Islet of Langerhans (tissue), 1 donor: ENCODE data around the gene CDC45.
"Not testable (repeated sequence)": the region's sequence is repeated elsewhere in the genome, so short reads cannot be mapped to it uniquely, and the experiment has no call there.

Source experiments
- FAIRE-seq: peaks from one replicate; lab custom pipeline; 2011; peaks lifted over from hg19 to GRCh38; lab: Jason Lieb, UNC

CDC45 gene

GRCh38 chr22:19533049-19533626, 53.4 kb downstream of the CDC45 start:
- FAIRE-seq = no peak

- no peak for FAIRE-seq
Observed at GRCh38 chr22:19533857-19534256, 54.1 kb downstream of the CDC45 start.

- no peak for FAIRE-seq
Observed at GRCh38 chr22:19535001-19535400, 55.3 kb downstream of the CDC45 start.

GRCh38 chr22:19536564-19536963, 56.8 kb downstream of the CDC45 start:
- FAIRE-seq = no peak

GRCh38 chr22:19537941-19538488, 58.3 kb downstream of the CDC45 start:
- no peak for FAIRE-seq

GRCh38 chr22:19540394-19540793, 60.7 kb downstream of the CDC45 start:
- FAIRE-seq = no peak

- no peak for FAIRE-seq
Observed at GRCh38 chr22:19543970-19544708, 64.4 kb downstream of the CDC45 start.

GRCh38 chr22:19545935-19546207, 66.2 kb downstream of the CDC45 start:
- no peak for FAIRE-seq

- FAIRE-seq = no peak
Observed at GRCh38 chr22:19546680-19547079, 67.0 kb downstream of the CDC45 start.

- FAIRE-seq = no peak
Observed at GRCh38 chr22:19547620-19548019, 67.9 kb downstream of the CDC45 start.

- FAIRE-seq = not testable (repeated sequence)
Observed at GRCh38 chr22:19548427-19548826, 68.7 kb downstream of the CDC45 start.

- FAIRE-seq = no peak
Observed at GRCh38 chr22:19548964-19549363, 69.2 kb downstream of the CDC45 start.

- no peak for FAIRE-seq
Observed at GRCh38 chr22:19549428-19549827, 69.7 kb downstream of the CDC45 start.

GRCh38 chr22:19550382-19550781, 70.7 kb downstream of the CDC45 start:
- no peak for FAIRE-seq

- FAIRE-seq = no peak
Observed at GRCh38 chr22:19553201-19553600, 73.5 kb downstream of the CDC45 start.

GRCh38 chr22:19554834-19555404, 75.2 kb downstream of the CDC45 start:
- no peak for FAIRE-seq

GRCh38 chr22:19555651-19556050, 75.9 kb downstream of the CDC45 start:
- FAIRE-seq = no peak

GRCh38 chr22:19556963-19557545, 77.3 kb downstream of the CDC45 start:
- FAIRE-seq = no peak

- FAIRE-seq = no peak
Observed at GRCh38 chr22:19559324-19559811, 79.6 kb downstream of the CDC45 start.

- FAIRE-seq = no peak
Observed at GRCh38 chr22:19559956-19560355, 80.2 kb downstream of the CDC45 start.

GRCh38 chr22:19565382-19566278, 85.9 kb downstream of the CDC45 start:
- no peak for FAIRE-seq
